ENCODE data around the gene DDRGK1.
"Not testable (repeated sequence)": the region's sequence is repeated elsewhere in the genome, so short reads cannot be mapped to it uniquely, and the experiment has no call there.

DDRGK1 gene

DNA sequence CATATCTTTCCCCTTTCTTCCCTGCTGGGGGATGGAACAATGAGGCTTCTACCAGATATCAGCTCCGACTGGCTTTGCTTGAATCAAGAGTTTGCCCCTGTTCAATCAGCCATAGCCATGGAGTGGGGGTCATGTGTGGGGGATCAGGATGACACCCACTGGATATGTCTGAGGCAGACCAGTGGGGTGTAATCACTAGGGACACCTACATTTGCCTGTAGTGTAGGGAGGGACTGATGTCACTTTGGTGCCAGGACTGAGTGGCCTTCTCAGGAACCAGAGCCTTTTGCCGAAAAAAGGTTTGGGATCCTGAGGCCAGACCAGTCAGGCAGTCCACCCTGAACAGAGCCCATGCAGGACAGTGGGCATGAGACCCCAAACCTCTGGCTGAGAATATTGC lies 5.9 kb upstream of the DDRGK1 start:
- no peak for FAIRE-seq

- no peak for FAIRE-seq
Measured at GRCh38 chr20:3209946-3210317, 5.5 kb upstream of the DDRGK1 start.

DNA sequence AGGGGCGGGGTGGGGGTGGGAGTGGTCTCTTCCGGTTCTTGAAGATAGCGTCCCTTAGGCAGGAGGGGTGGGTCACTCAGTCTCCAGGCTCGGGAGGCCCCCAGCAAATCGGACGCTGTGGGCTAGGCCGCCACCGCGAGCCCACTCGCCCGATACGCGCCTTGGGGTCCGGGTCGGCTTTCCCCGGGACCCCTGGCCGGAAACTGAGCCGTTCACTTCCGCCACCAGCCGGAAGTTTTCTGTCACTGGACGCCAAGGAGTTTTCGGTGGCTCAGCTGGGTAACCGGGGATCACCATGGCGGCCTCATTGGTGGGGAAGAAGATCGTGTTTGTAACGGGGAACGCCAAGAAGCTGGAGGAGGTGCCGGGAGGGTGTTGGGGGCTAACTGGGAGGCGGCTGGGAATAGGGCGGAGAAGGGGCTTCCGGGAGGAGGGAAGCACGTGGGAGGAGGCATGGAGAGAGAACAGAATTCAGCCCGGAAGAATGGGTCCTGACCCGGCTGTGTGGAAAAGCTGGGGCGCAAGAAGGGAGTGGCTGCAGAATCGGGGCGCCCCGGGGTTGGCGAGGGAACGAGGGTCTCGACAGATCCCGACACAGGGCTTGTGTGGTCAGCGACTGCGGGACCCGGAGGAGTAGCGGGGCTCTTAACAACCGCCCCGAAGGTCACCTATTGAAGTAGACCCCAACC lies 4.9 kb upstream of the DDRGK1 start, which contains the start of gene ITPA:
ITPA (plus strand) TSS at position 242 of the 689 bp plus-strand sequence; CDS start at position 296, 54 bp downstream.
- FAIRE-seq: no peak

- no peak for FAIRE-seq
Measured at GRCh38 chr20:3208786-3209256, 4.3 kb upstream of the DDRGK1 start.

DNA sequence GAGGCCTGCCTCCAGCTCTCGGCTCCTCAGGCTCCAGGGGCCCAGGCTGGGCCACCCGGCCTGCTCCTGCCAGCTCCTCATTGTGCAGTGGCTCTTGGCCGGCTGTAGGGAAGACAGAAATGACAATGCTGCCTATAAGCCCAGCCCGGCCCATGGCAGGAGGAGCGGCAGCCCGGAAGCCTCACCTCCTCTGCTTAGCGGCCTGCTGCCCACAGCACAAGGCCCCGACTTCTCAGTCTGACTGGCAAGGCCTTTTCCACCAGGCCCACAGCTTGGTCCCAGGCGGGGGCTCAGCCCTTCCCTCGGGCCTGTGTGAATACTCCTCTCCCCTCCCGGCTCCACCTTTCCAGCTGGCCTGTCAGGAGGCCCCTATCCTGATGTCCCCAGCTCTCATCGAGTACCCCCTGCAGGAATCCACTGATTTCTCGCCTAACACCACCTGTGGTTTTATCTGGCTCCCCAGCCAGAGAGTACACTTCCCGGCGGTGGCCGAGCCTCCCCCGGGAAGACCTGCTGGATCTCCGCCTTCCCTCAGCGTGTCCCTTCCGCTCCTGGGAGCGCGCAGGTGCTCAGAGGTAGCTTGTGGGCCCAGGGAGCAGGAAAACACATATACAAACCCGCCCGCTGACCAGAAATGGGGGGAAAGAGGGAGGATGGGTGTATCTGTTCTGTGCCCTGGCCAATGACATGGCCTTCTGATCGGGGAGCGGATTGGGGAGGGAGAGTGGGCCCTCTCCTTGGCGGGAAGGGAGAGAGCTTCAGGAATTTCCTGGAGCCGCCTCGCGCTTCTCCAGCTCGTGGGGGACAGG lies 963 bp downstream of the DDRGK1 start:
- FAIRE-seq: no peak

GRCh38 chr20:3202965-3203314 lies 1.5 kb downstream of the DDRGK1 start:
- no peak for FAIRE-seq

GRCh38 chr20:3199976-3200755 lies 4.3 kb downstream of the DDRGK1 start:
- FAIRE-seq: no peak

DNA sequence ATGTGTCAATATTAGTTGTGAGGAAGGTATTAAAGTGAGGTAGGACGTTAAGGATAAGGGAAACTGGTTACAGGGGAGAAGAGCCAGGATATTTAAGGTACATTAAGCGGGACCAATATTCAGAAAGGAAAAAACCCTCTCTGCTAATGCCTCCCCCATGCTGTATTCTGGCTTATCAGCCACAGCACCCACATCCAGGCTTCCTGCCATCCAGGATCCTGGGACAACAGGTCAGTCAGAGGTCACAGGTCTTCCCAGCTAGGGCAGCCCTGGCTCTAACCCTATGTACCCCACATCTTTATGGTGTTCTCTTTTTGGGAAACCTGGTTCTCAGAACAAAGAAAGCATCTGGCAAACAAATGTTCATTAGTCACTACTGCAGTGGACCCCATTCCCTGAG lies 5.3 kb downstream of the DDRGK1 start:
- FAIRE-seq: no peak

DNA sequence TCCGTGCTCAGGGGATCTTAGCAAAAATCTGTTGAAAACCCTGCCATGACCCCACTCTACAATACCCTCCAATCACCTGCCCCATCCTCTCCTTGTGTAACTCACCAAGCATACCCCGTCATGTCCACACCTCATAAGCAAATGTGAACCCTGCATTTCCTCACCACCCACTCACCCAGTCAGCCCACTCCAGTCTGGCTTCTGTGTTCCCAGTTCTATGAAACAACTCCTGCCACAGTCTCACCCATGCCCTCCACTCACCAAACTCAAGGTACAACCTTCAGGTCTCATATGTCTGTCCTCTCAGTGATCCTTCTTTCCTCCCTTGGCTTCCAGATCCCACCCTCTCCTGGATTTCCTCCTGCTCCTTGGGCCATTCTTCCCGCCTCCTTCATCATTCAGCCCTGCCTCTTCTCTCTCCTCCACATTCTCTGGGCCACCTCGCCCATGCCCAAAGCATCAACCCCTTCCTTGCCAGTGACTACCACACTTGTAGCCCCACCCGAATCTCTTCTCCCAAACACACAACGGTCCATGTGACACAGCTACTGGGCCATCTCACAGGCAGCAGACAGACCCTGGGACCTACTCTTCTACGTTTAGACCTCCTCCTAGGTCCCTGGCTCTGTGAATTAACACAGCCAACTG lies 8.8 kb downstream of the DDRGK1 start:
- no peak for FAIRE-seq

DNA sequence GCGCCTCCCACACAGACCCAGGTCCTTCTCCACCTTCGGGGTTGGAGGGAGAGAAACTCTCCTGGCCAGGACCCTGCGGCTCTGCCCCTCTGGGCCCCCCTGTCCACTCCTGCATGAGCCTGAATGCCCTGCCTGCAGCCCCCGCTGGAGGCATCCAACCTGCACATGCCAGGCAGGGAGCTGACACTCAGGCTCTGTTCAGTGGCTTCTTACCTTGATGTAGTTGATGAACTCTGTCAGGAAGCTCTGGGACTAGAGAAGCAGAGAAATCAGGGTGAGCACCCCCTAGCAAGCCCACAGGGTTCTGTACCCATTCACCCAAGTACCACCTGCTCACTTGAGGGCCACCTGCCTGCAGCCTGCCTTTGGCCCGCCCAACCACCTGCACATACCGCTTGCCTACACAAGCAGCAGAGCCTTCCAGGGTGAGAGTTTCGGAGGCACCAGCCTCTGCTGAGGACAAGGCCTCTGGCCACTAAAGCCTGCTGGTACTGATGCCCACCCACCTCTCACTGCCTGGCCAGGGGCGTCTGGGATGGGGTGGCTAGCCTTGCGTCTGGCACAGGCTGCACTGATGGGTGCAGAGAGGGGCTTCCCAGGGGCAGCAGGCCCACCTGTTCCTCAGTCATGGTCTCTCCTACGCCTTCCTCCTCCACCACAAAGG lies 9.7 kb downstream of the DDRGK1 start:
- no peak for FAIRE-seq

DNA sequence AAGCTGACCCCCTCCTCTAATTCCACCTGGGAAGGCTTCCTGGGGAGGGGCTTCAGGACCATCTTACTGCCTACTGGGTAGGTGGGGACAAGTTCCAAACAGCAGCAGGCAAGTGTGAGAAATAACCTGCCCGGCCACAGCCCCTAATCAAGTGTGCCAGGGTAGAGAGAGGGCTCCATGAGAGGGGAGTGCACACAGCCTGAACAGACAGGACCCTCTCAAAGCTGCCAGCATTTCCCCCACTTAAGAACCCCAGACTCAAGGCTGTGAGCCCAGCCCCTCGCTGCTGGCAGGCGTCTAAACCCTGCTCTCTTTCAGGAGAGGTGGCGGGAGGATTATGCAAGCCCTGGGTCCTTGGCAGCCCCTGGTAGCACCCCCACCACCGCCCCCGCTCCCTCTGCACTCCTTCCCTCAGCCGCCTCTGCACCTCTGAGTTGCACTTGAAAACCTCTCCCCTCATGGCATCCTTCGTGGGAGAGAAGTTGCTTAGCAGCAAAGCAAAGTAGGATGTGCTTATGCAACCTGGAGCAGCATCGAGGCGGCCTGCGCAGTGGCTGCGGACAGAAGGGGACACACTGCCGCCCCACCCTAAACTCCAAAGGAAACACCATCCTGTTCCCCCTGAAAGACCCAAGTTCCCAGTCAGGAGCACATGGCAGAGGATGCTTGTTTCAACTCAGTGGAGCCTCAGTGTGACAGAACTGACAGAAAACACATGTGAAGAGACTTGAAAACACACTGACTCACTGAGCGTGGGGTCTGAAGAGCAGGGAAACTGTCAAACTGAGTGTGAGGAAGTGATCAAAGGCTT lies 10.5 kb downstream of the DDRGK1 start:
- FAIRE-seq: no peak

DNA sequence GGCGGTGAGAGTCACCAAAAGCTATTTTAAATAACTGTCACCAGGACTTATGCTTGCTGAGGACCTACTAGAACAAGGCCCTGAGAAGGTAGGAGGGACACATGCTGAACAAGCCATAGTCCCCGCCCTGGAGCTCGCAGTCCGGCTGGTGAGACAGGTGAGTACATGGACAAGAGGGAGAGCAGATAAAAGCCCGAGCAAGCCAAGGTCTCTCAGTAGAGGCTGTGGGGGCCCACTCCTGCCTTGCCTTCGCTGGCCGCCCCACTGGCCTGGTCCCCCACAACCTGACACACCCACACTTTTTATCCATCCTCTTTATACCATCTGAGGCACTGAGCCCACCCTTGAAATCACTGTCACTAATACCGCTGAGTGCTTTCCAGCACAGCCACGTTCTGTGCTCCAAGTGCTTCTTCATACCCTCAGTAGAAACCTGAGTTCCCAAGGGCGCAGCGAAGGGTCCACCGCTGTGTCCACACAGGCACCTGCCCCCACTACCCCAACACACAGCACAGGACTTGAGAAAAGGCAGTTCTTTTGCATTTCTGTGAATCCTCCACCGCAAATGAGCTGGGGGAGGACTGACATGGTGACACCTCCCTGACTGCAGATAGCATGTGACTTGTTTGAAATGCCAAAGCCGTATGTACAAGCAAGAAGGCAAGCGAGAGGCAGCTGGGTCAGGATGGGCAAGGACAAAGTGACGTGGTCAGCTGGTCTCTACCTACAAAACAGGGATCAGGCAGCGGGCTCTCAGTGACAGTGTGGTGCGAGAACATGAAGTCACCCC lies 12.1 kb downstream of the DDRGK1 start:
- FAIRE-seq: no peak

DNA sequence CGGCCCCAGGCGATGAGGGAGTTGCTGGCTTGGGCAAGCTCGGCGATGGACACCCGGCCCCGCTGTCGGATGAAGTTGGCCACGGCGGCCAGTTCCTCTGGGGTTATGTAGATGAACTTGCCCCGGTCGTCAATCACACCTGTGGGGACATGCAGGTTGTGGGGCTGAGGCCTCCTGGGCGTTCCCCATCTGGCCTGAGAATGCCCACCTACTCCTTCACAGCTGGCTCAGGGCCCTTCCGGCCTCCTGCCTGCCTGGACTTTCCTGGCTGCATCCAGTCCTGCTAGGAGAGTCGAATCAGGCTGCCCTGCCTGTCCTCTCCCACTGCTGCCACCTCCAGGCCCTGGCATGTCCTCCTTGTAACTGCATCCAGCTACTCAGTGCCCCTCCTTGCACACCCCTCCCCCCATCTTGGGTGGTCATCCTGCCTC lies 13.8 kb downstream of the DDRGK1 start:
- FAIRE-seq: no peak

DNA sequence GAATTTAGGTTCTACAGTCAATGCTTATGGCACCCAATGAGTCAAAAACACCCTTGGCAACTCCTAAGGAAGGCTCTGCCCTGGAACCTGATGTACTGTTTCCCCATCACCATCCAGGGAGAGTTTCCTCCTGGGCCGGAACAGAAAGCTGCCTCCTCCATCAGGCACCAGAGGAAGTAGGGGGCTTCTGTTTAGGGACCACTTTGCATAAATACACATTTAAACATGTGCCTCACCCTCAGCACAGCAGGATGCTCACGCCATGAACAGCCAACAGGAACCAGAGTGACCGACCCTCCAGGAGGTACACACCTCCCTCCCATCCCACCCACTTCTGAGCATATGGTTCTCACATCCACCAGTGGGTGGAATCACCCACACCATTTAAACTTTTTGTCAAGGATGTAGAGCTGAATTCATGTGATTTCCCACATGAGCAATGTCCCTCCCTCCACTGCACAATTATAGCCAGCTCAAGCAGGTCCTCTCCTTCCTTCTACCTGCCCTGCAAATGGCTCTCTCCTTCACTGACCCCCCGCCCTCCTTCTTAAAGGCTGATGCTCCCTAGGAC lies 14.8 kb downstream of the DDRGK1 start:
- FAIRE-seq: no peak

- no peak for FAIRE-seq
Measured at GRCh38 chr20:3188823-3189413, 15.6 kb downstream of the DDRGK1 start.

GRCh38 chr20:3187861-3188260 lies 16.6 kb downstream of the DDRGK1 start:
- FAIRE-seq: not testable (repeated sequence)

- no peak for FAIRE-seq
Measured at GRCh38 chr20:3183896-3184612, 20.4 kb downstream of the DDRGK1 start.

- not testable (repeated sequence) for FAIRE-seq
Measured at GRCh38 chr20:3182429-3182828, 22.1 kb downstream of the DDRGK1 start.

GRCh38 chr20:3181270-3181669 lies 23.2 kb downstream of the DDRGK1 start:
- no peak for FAIRE-seq
